ENCODE measurements around the gene ACE.

The ACE gene

DNA sequence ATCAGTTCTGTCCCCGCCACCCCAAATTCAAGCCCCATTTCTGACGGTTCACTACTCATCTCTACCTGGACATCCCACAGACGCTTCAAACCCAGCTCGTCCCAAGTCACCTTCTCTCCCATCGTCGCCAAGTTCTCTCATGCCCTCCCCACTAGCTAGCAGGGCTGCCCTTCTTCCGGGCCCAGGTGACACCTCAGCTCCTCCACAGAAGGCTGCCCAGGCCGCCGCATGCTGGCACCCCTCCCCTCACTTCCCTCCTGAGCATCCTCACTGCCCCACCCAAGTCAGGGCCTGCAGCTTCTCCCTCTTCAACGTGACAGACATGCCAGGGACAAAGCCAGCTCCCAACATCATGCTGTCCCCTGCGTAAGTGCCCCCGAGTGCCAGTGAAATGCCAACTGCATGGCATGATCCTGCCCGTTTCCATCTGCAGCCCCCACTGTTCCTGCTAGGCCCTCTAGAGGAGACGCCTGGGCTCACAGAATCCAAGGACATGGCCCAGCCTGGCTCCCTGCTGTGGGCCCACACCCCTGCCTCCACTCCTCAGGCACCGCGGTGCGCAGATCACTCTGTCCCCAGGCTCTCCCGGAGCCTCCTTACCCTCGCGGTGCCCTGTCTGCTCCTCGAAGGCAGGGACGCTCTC, 36.6 kb upstream of the ACE start:
- DNase-seq (ENCODE audit: low read depth): no peak
- TF ChIP-seq CTCF (IDR thresholded peaks at IDR 0.05; ENCODE audit: low read length, missing control alignments): no peak
- no peak overlapping the region for H3K4me3 ChIP-seq (replicated peaks; ENCODE audit: low read depth, low read length)

GRCh38 chr17:63440770-63441335, 36.0 kb upstream of the ACE start:
- no peak overlapping the region for H3K4me3 ChIP-seq (replicated peaks; ENCODE audit: low read depth, low read length)
- DNase-seq (ENCODE audit: low read depth): no peak
- no peak for TF ChIP-seq CTCF (IDR thresholded peaks at IDR 0.05; ENCODE audit: low read length, missing control alignments)

GRCh38 chr17:63441654-63442053, 35.2 kb upstream of the ACE start:
- no peak for DNase-seq (ENCODE audit: low read depth)
- TF ChIP-seq CTCF (IDR thresholded peaks at IDR 0.05; ENCODE audit: low read length, missing control alignments): no peak
- H3K4me3 ChIP-seq (replicated peaks; ENCODE audit: low read depth, low read length): no peak overlapping the region

DNA sequence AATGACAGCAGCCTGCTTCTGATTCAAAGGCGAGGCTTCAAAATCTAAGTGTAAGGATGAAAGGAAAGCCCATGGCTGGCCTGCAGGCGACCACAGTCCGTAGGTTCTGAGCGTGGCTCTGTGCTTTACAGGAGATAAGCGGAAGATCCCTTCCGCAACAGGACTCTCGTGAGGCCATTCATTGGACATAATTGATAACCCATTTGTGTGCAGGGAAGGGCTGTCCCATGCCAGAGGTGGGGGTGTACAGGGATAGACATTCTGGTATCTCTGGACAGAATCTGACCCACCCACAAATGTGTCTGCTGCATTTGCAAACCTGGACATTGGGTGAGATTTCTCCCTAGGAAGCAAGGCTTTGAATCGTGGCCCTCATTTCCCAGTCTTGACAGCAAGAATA, 34.8 kb upstream of the ACE start:
- DNase-seq (ENCODE audit: low read depth): no peak
- no peak overlapping the region for H3K4me3 ChIP-seq (replicated peaks; ENCODE audit: low read depth, low read length)
- no peak for TF ChIP-seq CTCF (IDR thresholded peaks at IDR 0.05; ENCODE audit: low read length, missing control alignments)

DNA sequence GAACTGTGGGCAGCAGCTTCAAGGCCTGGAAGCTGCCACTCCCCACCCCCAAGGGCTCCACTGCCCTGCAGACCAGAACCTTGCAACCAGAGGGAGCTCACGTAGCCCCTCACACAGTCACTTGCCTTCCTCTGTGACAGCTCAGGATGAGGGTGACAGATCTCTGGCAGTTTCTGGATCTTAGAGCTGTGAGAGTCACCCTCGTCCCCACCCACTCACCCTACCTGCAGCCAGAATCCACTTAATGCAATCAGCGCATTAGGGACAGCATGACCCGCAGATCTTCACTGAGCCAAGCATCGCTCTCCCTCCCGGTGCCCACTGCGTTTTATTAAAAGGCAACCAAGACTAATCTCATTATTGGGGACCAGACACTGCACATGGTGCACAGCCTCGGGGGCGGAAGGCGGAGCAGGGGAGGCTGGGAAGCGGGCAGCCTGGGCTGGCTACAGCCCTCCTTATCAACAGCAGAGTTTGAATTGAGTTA, 34.3 kb upstream of the ACE start:
- no peak overlapping the region for H3K4me3 ChIP-seq (replicated peaks; ENCODE audit: low read depth, low read length)
- DNase-seq (ENCODE audit: low read depth): no peak

GRCh38 chr17:63443053-63443452, 33.8 kb upstream of the ACE start:
- no peak overlapping the region for H3K4me3 ChIP-seq (replicated peaks; ENCODE audit: low read depth, low read length)
- TF ChIP-seq CTCF (IDR thresholded peaks at IDR 0.05; ENCODE audit: low read length, missing control alignments): no peak
- no peak for DNase-seq (ENCODE audit: low read depth)

More for the DNA sequence above, 34.3 kb upstream of the ACE start:
- peak; percentile 26 for TF ChIP-seq CTCF (IDR thresholded peaks at IDR 0.05; ENCODE audit: low read length, missing control alignments)

GRCh38 chr17:63444457-63444856, 32.4 kb upstream of the ACE start:
- no peak overlapping the region for H3K4me3 ChIP-seq (replicated peaks; ENCODE audit: low read depth, low read length)
- DNase-seq (ENCODE audit: low read depth): no peak
- TF ChIP-seq CTCF (IDR thresholded peaks at IDR 0.05; ENCODE audit: low read length, missing control alignments): no peak

All from fibroblast of pulmonary artery (primary cell).